ENCODE data around the gene PAK2. TPM values are rescaled to one million over a fixed set of nuclear protein-coding genes. Genes with fewer than 3 reads are reported as not detected.

The PAK2 gene
- total and polyA plus RNA-seq, 2 experiments from 2014 or later = 24.3 to 49.4 TPM

DNA sequence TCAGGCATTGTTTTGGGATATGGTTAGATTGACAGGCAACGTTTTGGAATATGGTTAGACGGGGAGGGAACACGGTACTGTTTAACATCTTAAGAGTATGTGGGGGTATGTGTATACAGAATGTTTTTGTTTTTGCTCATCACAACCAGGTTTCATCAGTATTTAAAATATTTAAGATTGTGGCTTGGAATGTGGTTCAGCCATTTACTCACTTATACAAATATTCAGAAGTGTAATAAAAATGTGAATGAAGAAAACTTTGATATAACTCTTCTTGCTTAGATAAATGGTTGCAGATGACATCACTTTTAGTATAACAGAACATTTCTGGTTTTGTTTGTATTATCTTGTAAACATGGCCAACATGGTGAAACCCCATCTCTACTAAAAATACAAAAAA lies 3.9 kb upstream of the PAK2 start (continued):
- TF ChIP-seq, protein P1, sequence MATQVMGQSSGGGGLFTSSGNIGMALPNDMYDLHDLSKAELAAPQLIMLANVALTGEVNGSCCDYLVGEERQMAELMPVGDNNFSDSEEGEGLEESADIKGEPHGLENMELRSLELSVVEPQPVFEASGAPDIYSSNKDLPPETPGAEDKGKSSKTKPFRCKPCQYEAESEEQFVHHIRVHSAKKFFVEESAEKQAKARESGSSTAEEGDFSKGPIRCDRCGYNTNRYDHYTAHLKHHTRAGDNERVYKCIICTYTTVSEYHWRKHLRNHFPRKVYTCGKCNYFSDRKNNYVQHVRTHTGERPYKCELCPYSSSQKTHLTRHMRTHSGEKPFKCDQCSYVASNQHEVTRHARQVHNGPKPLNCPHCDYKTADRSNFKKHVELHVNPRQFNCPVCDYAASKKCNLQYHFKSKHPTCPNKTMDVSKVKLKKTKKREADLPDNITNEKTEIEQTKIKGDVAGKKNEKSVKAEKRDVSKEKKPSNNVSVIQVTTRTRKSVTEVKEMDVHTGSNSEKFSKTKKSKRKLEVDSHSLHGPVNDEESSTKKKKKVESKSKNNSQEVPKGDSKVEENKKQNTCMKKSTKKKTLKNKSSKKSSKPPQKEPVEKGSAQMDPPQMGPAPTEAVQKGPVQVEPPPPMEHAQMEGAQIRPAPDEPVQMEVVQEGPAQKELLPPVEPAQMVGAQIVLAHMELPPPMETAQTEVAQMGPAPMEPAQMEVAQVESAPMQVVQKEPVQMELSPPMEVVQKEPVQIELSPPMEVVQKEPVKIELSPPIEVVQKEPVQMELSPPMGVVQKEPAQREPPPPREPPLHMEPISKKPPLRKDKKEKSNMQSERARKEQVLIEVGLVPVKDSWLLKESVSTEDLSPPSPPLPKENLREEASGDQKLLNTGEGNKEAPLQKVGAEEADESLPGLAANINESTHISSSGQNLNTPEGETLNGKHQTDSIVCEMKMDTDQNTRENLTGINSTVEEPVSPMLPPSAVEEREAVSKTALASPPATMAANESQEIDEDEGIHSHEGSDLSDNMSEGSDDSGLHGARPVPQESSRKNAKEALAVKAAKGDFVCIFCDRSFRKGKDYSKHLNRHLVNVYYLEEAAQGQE (IDR thresholded peaks at IDR 0.05; ENCODE audit: unreplicated experiment) = no peak
- no peak for TF ChIP-seq STAT1 (IDR thresholded peaks at IDR 0.05; ENCODE audit: unreplicated experiment)
- TF ChIP-seq EZH2 (IDR thresholded peaks at IDR 0.05; ENCODE audit: low read depth, unreplicated experiment) = no peak

DNA sequence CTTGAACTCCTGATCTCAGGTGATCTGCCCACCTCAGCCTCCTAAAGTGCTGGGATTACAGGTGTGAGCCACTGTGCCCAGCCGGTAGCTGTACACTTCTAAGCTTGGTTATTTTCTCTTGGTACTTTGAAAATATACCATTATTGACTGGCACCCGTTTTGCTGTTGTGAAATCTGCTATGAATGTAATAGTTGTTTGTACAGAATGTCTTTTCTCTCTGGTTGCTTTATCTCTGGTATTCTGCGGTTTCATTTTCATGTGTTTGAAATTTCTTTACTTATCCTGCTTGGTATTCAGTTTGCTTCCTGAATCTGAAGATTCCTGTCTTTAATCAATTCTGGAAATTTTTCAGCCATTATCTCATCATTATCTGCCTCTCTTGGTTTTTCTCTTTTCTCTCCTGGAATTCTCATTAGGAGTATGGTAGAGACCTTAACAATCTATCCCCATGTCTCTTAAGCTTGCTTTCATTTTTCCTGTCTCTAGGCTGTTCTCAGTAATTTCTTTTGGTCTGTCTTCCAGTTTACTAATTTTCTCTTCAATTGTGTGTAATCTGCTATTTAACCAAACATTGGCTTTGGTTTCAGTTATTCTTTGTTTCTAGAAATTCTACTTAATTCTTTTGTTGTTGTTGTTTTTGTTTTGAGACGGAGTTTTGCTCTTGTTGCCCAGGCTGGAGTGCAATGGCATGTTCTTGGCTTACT lies 2.8 kb upstream of the PAK2 start:
- DNase-seq (ENCODE audit: low spot score) (no peak), ATAC-seq (no peak)
- peaks cover 8% of the 10 kb centered on the region for H3K4me1 ChIP-seq (ENCODE audit: insufficient read depth)
- H3K36me3 ChIP-seq (ENCODE audit: insufficient read depth) = no peaks in the 10 kb centered on the region
- TF ChIP-seq STAT1 (IDR thresholded peaks at IDR 0.05; ENCODE audit: unreplicated experiment) (no peak), EZH2 (IDR thresholded peaks at IDR 0.05; ENCODE audit: low read depth, unreplicated experiment) (no peak)
- TF ChIP-seq, protein P2, sequence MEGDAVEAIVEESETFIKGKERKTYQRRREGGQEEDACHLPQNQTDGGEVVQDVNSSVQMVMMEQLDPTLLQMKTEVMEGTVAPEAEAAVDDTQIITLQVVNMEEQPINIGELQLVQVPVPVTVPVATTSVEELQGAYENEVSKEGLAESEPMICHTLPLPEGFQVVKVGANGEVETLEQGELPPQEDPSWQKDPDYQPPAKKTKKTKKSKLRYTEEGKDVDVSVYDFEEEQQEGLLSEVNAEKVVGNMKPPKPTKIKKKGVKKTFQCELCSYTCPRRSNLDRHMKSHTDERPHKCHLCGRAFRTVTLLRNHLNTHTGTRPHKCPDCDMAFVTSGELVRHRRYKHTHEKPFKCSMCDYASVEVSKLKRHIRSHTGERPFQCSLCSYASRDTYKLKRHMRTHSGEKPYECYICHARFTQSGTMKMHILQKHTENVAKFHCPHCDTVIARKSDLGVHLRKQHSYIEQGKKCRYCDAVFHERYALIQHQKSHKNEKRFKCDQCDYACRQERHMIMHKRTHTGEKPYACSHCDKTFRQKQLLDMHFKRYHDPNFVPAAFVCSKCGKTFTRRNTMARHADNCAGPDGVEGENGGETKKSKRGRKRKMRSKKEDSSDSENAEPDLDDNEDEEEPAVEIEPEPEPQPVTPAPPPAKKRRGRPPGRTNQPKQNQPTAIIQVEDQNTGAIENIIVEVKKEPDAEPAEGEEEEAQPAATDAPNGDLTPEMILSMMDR (conservative IDR thresholded peaks at IDR 0.05; ENCODE audit: low read depth in 2 of 2) = no peak
- TF ChIP-seq, protein P1 (IDR thresholded peaks at IDR 0.05; ENCODE audit: unreplicated experiment) = no peak
- TF ChIP-seq, protein P3, sequence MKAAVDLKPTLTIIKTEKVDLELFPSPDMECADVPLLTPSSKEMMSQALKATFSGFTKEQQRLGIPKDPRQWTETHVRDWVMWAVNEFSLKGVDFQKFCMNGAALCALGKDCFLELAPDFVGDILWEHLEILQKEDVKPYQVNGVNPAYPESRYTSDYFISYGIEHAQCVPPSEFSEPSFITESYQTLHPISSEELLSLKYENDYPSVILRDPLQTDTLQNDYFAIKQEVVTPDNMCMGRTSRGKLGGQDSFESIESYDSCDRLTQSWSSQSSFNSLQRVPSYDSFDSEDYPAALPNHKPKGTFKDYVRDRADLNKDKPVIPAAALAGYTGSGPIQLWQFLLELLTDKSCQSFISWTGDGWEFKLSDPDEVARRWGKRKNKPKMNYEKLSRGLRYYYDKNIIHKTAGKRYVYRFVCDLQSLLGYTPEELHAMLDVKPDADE (IDR thresholded peaks at IDR 0.05) = no peak
- TF ChIP-seq, protein P4, sequence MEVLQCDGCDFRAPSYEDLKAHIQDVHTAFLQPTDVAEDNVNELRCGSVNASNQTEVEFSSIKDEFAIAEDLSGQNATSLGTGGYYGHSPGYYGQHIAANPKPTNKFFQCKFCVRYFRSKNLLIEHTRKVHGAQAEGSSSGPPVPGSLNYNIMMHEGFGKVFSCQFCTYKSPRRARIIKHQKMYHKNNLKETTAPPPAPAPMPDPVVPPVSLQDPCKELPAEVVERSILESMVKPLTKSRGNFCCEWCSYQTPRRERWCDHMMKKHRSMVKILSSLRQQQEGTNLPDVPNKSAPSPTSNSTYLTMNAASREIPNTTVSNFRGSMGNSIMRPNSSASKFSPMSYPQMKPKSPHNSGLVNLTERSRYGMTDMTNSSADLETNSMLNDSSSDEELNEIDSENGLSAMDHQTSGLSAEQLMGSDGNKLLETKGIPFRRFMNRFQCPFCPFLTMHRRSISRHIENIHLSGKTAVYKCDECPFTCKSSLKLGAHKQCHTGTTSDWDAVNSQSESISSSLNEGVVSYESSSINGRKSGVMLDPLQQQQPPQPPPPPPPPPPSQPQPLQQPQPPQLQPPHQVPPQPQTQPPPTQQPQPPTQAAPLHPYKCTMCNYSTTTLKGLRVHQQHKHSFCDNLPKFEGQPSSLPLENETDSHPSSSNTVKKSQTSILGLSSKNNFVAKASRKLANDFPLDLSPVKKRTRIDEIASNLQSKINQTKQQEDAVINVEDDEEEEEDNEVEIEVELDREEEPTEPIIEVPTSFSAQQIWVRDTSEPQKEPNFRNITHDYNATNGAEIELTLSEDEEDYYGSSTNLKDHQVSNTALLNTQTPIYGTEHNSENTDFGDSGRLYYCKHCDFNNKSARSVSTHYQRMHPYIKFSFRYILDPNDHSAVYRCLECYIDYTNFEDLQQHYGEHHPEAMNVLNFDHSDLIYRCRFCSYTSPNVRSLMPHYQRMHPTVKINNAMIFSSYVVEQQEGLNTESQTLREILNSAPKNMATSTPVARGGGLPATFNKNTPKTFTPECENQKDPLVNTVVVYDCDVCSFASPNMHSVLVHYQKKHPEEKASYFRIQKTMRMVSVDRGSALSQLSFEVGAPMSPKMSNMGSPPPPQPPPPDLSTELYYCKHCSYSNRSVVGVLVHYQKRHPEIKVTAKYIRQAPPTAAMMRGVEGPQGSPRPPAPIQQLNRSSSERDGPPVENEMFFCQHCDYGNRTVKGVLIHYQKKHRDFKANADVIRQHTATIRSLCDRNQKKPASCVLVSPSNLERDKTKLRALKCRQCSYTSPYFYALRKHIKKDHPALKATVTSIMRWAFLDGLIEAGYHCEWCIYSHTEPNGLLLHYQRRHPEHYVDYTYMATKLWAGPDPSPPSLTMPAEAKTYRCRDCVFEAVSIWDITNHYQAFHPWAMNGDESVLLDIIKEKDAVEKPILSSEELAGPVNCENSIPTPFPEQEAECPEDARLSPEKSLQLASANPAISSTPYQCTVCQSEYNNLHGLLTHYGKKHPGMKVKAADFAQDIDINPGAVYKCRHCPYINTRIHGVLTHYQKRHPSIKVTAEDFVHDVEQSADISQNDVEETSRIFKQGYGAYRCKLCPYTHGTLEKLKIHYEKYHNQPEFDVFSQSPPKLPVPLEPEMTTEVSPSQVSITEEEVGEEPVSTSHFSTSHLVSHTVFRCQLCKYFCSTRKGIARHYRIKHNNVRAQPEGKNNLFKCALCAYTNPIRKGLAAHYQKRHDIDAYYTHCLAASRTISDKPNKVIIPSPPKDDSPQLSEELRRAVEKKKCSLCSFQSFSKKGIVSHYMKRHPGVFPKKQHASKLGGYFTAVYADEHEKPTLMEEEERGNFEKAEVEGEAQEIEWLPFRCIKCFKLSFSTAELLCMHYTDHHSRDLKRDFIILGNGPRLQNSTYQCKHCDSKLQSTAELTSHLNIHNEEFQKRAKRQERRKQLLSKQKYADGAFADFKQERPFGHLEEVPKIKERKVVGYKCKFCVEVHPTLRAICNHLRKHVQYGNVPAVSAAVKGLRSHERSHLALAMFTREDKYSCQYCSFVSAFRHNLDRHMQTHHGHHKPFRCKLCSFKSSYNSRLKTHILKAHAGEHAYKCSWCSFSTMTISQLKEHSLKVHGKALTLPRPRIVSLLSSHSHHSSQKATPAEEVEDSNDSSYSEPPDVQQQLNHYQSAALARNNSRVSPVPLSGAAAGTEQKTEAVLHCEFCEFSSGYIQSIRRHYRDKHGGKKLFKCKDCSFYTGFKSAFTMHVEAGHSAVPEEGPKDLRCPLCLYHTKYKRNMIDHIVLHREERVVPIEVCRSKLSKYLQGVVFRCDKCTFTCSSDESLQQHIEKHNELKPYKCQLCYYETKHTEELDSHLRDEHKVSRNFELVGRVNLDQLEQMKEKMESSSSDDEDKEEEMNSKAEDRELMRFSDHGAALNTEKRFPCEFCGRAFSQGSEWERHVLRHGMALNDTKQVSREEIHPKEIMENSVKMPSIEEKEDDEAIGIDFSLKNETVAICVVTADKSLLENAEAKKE (CRISPR knock-in tag; IDR thresholded peaks at IDR 0.05) = no peak
- H3K27me3 ChIP-seq (ENCODE audit: insufficient read depth) = no peaks in the 10 kb centered on the region
- H3K4me3 Mint-ChIP-seq = no peak overlapping the region
- H4K20me1 ChIP-seq (replicated peaks; ENCODE audit: insufficient read depth) = 0 out of 2 replicates have a peak, but pooled peaks cover 2% of the 10 kb centered on the region
- no peak overlapping the region for H3K27ac Mint-ChIP-seq
- H3K9me2 ChIP-seq (ENCODE audit: insufficient read depth) = no peaks in the 10 kb centered on the region
- H3K4me2 ChIP-seq = no peak overlapping the region
- peaks cover 19% of the 10 kb centered on the region for H3K79me2 ChIP-seq (replicated peaks; ENCODE audit: insufficient read depth)
- H3K9me3 Mint-ChIP-seq = peaks cover 4% of the 10 kb centered on the region; the same call in 1 of the 3 replicates
- no peak overlapping the region for H2AFZ ChIP-seq
- peaks cover 11% of the 10 kb centered on the region for H3K4me1 Mint-ChIP-seq
- H3K4me3 ChIP-seq = no peak overlapping the region
- peaks cover 3% of the 10 kb centered on the region for H3K27me3 Mint-ChIP-seq (ENCODE audit: insufficient read depth, low read depth, poor library complexity)
- H3K36me3 Mint-ChIP-seq (ENCODE audit: low read depth) = peaks cover 8% of the 10 kb centered on the region
- no peak overlapping the region for H3K27ac ChIP-seq (ENCODE audit: low read depth)
- 0 out of 2 replicates have a peak, but pooled peaks cover 3% of the 10 kb centered on the region for H3F3A ChIP-seq (replicated peaks; ENCODE audit: low read depth)

Measured in GM23338 (cell line).